Thyroid gland (tissue), 4 donors: Measurements from ENCODE around the gene FAM193A. TPM values are rescaled to one million over a fixed set of nuclear protein-coding genes. Genes with fewer than 3 reads are reported as not detected.
"Not testable (repeated sequence)": the region's sequence is repeated elsewhere in the genome, so short reads cannot be mapped to it uniquely, and the experiment has no call there.

Experiments used
- DNase-seq, 2 donors: peaks; one replicate each; pipeline ENCODE4 v3.0.0-alpha.2; 2019
- H3K27ac ChIP-seq, 3 donors: fragments of 200-600 bp; sonication (generic); 1 replicate in 2 of 3; 2 replicates in 1 of 3; pipeline ENCODE4 v1.5.1; 2016 to 2019; ENCODE audit warnings: mild to moderate bottlenecking in 1 of 3, moderate library complexity in 1 of 3
- H3K27me3 ChIP-seq: fragments of 200-600 bp; sonication (generic); one replicate; pipeline ENCODE4 v1.5.1; 2019
- H3K36me3 ChIP-seq, 2 donors: fragments of 200-600 bp; sonication (generic); one replicate each; pipeline ENCODE4 v1.5.1; 2016 to 2019
- H3K4me1 ChIP-seq, 2 donors: fragments of 200-600 bp; sonication (generic); one replicate each; pipeline ENCODE4 v1.5.1; 2017 to 2019
- H3K4me3 ChIP-seq, 3 donors: fragments of 200-600 bp; sonication (generic); replicated peaks in 1 of 3; 1 replicate in 2 of 3; 2 replicates in 1 of 3; pipeline ENCODE4 v1.5.1; 2016; ENCODE audit warnings: mild to moderate bottlenecking in 1 of 3
- H3K9me3 ChIP-seq: fragments of 200-600 bp; sonication (generic); one replicate; pipeline ENCODE4 v1.5.1; 2017
- POLR2A ChIP-seq, 2 donors: fragments of 450-650 bp; IDR thresholded peaks; one replicate each; pipeline ENCODE4 v1.6.1; 2017; ENCODE audit warnings: antibody characterized with exemption in 2 of 2, mild to moderate bottlenecking in 2 of 2, moderate library complexity in 1 of 2
- WGBS, 2 donors: methylation state at CpG; one replicate each; pipeline ENCODE4 v1.1.5; 2017; 5-methylcytosine and 5-hydroxymethylcytosine counted together
- intact Hi-C: fragments of 100-400 bp; cut with DNase I; formaldehyde crosslinking; loops from one replicate; pipeline ENCODE4 v1.15.1; 2023
- total RNA-seq, 4 donors: library from RNA; depleted of rRNA; stranded (reverse); fragments of >200 nt; gene quantifications; one replicate each; pipeline ENCODE4 v1.2.3, GENCODE V29; 2016
- TF ChIP-seq, protein P1 (sequence below), 6 experiments: fragments of 200-600 bp in 3 of 6; fragments of 450-650 bp in 3 of 6; sonication (generic) in 3 of 6; IDR thresholded peaks; one replicate each; pipeline ENCODE4 v1.5.1; 2016 to 2019; ENCODE audit warnings: antibody characterized with exemption in 6 of 6, mild to moderate bottlenecking in 2 of 6, inconsistent platforms in 1 of 6, moderate library complexity in 1 of 6

Gene FAM193A
- total RNA-seq, 4 donors from 2014 or later, result 22.4 to 36.7 (median 30.3) TPM

DNA sequence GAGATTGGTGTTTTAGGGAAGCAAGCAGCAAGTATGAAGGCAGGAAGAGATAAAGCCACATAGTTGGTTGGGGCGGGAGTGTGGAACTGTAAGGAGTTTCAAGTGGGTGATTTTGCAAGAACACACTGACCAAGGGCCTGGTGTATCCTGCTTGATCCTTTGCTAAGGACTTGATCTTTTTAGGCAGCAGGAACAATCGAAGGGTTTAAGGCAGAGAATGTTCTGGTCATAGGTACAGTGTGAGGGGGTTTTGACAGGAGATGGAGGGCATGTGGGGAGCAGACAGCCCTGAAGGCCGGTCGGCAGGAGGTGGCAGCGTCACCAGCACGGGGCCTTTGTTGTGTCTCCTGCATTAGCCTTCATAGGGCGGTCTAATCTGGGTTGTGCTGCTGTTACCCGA, 54.7 kb downstream of the FAM193A start:
- 26 to 38% methylated on average over 8 of the region's 8 CpGs for WGBS, 2 donors
- H3K27me3 ChIP-seq, result no peaks in the 10 kb centered on the region
- H3K36me3 ChIP-seq, result no peaks in the 10 kb centered on the region
- peaks cover 34 to 47% of the 10 kb centered on the region in 2 donors for H3K4me1 ChIP-seq
- DNase-seq, result peak; percentile 64 to 67
- H3K4me3 ChIP-seq, result no peak overlapping the region
- intact Hi-C loops, result no loop called here
- H3K9me3 ChIP-seq, result no peaks in the 10 kb centered on the region
- H3K27ac ChIP-seq, result peak overlapping the region; percentile 12 to 50 (median 29)
- TF ChIP-seq POLR2A (IDR thresholded peaks at IDR 0.05), result no peak
- TF ChIP-seq, protein P1, sequence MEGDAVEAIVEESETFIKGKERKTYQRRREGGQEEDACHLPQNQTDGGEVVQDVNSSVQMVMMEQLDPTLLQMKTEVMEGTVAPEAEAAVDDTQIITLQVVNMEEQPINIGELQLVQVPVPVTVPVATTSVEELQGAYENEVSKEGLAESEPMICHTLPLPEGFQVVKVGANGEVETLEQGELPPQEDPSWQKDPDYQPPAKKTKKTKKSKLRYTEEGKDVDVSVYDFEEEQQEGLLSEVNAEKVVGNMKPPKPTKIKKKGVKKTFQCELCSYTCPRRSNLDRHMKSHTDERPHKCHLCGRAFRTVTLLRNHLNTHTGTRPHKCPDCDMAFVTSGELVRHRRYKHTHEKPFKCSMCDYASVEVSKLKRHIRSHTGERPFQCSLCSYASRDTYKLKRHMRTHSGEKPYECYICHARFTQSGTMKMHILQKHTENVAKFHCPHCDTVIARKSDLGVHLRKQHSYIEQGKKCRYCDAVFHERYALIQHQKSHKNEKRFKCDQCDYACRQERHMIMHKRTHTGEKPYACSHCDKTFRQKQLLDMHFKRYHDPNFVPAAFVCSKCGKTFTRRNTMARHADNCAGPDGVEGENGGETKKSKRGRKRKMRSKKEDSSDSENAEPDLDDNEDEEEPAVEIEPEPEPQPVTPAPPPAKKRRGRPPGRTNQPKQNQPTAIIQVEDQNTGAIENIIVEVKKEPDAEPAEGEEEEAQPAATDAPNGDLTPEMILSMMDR (IDR thresholded peaks at IDR 0.05), result no peak

DNA sequence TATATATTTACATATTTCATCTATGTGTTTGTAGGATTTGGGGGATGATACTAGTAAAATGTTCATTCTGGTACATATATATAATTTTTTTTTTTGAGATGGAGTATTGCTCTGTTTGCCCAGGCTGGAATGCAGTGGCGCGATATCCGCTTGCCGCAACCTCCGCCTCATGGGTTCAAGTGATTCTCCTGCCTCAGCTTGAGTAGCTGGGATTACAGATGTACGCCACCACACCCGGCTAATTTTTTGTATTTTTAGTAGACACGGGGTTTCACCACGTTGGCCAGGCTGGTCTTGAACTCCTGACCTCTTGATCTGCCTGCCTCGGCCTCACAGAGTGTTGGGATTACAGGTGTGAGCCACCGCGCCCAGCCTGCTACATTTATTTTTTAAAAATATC, 55.6 kb downstream of the FAM193A start:
- H3K4me3 ChIP-seq, intact Hi-C loops, H3K27me3 ChIP-seq, H3K36me3 ChIP-seq, H3K9me3 ChIP-seq, H3K27ac ChIP-seq, DNase-seq: not testable (repeated sequence)
- peaks cover 25 to 40% of the 10 kb centered on the region in 2 donors for H3K4me1 ChIP-seq
- WGBS, 2 donors, result 88% methylated on average over 12 of the region's 12 CpGs

DNA sequence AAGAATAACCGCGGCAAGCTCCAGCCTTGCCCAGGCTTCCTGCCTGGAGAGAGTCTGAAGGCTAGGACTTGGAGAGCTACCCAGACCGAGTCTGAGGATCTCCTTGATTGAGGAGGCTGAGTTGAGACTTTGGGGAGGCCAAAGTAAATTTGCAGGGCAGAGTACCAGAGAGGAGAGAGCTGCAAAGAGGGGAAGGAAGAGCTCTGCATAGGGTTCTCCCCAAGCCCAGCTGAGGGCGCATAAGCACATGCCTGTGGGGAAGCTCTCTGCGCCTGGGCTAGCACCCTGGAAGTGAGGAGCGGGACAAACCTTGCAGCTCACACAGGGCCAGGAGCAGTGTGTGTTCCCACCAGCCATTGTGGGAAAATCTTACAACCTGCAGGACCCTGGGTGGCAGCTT, 56.1 kb downstream of the FAM193A start:
- no peak for TF ChIP-seq POLR2A (IDR thresholded peaks at IDR 0.05)
- TF ChIP-seq, protein P1 (IDR thresholded peaks at IDR 0.05), result no peak
- Histone ChIP-seq H3K9me3 (no peaks in the 10 kb centered on the region), H3K27ac (no peak overlapping the region), H3K4me3 (no peak overlapping the region), H3K27me3 (no peaks in the 10 kb centered on the region), H3K36me3 (no peaks in the 10 kb centered on the region), H3K4me1 (peaks cover 20 to 35% of the 10 kb centered on the region in 2 donors)
- intact Hi-C loops, result no loop called here
- 60 to 75% methylated on average over 5 to 6 of the region's 6 CpGs for WGBS, 2 donors
- no peak for DNase-seq

DNA sequence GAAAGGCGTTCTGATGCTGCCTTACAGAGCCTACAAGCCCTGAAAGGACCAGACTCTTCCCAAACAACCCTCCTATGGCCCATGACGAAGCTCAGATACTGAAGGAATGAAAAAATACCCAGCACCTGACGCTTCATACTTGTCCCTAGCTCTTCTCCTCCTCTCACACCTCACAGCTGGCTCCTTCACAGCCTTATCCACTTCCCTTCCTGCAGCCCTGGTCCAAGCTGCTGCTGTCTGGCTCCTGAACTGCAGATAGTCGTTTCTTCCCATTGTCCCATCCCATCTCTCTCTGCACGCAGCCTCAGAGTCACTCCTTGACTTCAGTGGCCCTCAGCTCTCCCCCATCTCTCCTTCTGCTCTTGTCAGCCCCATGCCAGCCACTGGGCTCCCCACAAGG, 56.6 kb downstream of the FAM193A start:
- intact Hi-C loops, result no loop called here
- H3K4me1 ChIP-seq, result peaks cover 17 to 32% of the 10 kb centered on the region in 2 donors
- no peak overlapping the region for H3K4me3 ChIP-seq
- no peak for DNase-seq
- H3K27me3 ChIP-seq, result no peaks in the 10 kb centered on the region
- no peak overlapping the region for H3K27ac ChIP-seq
- WGBS, 2 donors, result 74 to 80% methylated on average over 5 of the region's 5 CpGs
- H3K9me3 ChIP-seq, result no peaks in the 10 kb centered on the region
- TF ChIP-seq, protein P1 (IDR thresholded peaks at IDR 0.05), result no peak
- no peak for TF ChIP-seq POLR2A (IDR thresholded peaks at IDR 0.05)
- no peaks in the 10 kb centered on the region for H3K36me3 ChIP-seq

DNA sequence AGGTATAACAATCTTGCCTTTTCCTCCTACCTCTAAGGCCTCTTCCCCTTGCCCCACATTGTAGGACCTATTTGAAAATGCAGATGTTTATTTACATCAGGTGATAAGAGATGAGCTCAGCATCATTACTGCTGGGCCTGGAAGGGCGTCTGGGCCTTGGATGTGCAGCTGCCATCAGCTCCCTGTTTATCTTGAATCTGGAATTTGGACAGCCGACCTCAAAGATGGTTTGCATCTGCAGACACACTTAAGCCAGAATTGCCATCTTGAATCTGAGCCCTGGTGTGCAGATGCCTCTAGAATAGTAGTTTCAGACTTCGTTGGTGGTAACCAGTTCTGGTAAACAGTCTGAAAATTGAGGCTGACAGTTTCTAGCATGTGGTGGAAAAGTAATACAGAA, 59.0 kb downstream of the FAM193A start:
- peaks cover 18 to 35% of the 10 kb centered on the region in 2 donors for H3K4me1 ChIP-seq
- WGBS, 2 donors, result 55 to 77% methylated on average over 3 of the region's 3 CpGs
- no peaks in the 10 kb centered on the region for H3K9me3 ChIP-seq
- H3K36me3 ChIP-seq, result no peaks in the 10 kb centered on the region
- TF ChIP-seq, protein P1 (IDR thresholded peaks at IDR 0.05), result no peak
- TF ChIP-seq POLR2A (IDR thresholded peaks at IDR 0.05), result no peak
- DNase-seq, result no peak
- no peaks in the 10 kb centered on the region for H3K27me3 ChIP-seq
- H3K27ac ChIP-seq, result no peak overlapping the region
- H3K4me3 ChIP-seq, result no peak overlapping the region
- intact Hi-C loops, result no loop called here
